ENCODE measurements around the gene JHY.

Gene JHY

GRCh38 chr11:123000721-123001120 lies 118.2 kb downstream of the JHY start:
- in situ Hi-C loops (cut with MboI; ENCODE audit: low sequenced_read_pairs): loop anchor here (25.0 kb wide), 1 partner anchor 413 kb away; no protein-coding TSS in a partner anchor

GRCh38 chr11:123006860-123007542 lies 124.4 kb downstream of the JHY start:
- in situ Hi-C loops (cut with MboI; ENCODE audit: low sequenced_read_pairs): loop anchor here (25.0 kb wide), 1 partner anchor 420 kb away; no protein-coding TSS in a partner anchor
